Omental fat pad (tissue), 4 donors: ENCODE measurements around the gene GALNTL6. TPM values are rescaled to one million over a fixed set of nuclear protein-coding genes. Genes with fewer than 3 reads are reported as not detected.

Experiments
- ATAC-seq: fragments of 150-250 bp; one replicate; pipeline ENCODE4 v1.9.1; 2016; ENCODE audit warnings: mild to moderate bottlenecking, moderate library complexity; ENCODE audit not compliant: low FRiP score
- DNase-seq: peaks from one replicate; pipeline ENCODE4 v3.0.0-alpha.2; 2019; ENCODE audit warnings: low spot score
- total RNA-seq, 4 donors: library from RNA; depleted of rRNA; stranded (reverse); fragments of >200 nt; gene quantifications; one replicate each; pipeline ENCODE4 v1.1.0, GENCODE V29; 2016
- TF ChIP-seq, protein P1 (sequence below), 3 donors: fragments of 450-650 bp; IDR thresholded peaks; one replicate each; pipeline ENCODE4 v1.5.1; 2016 to 2017; ENCODE audit warnings: antibody characterized with exemption in 3 of 3, mild to moderate bottlenecking in 3 of 3, moderate library complexity in 2 of 3

GALNTL6 gene
- total RNA-seq, 4 donors from 2014 or later, result not detected

GRCh38 chr4:172995161-172995560 lies 1182.0 kb downstream of the GALNTL6 start:
- TF ChIP-seq, protein P1, sequence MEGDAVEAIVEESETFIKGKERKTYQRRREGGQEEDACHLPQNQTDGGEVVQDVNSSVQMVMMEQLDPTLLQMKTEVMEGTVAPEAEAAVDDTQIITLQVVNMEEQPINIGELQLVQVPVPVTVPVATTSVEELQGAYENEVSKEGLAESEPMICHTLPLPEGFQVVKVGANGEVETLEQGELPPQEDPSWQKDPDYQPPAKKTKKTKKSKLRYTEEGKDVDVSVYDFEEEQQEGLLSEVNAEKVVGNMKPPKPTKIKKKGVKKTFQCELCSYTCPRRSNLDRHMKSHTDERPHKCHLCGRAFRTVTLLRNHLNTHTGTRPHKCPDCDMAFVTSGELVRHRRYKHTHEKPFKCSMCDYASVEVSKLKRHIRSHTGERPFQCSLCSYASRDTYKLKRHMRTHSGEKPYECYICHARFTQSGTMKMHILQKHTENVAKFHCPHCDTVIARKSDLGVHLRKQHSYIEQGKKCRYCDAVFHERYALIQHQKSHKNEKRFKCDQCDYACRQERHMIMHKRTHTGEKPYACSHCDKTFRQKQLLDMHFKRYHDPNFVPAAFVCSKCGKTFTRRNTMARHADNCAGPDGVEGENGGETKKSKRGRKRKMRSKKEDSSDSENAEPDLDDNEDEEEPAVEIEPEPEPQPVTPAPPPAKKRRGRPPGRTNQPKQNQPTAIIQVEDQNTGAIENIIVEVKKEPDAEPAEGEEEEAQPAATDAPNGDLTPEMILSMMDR (IDR thresholded peaks at IDR 0.05), result no peak
- DNase-seq, result no peak
- no peak for ATAC-seq

DNA sequence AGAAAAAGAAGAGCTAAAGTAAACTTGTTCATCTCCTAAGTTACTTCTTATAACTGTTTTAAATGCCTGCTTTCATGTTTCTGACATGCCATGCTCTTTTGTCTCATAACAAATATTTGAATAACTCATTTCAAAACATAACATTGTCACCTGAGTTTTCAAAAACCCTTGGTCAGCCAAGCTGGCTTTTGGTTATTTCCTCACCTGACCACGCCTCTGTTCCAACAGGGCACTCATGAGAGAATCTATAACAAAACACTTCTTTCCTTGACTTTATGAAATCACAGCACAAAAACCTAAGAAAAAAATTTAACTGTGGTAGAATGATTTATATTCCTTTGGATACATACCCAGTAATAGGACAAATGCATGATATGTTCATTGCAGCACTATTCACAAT lies 1182.5 kb downstream of the GALNTL6 start:
- ATAC-seq (no peak), DNase-seq (no peak)
- TF ChIP-seq, protein P1 (IDR thresholded peaks at IDR 0.05), result no peak

- TF ChIP-seq, protein P1 (IDR thresholded peaks at IDR 0.05), result no peak
- ATAC-seq (no peak), DNase-seq (no peak)
Measured at GRCh38 chr4:172996571-172997216, 1183.5 kb downstream of the GALNTL6 start.

DNA sequence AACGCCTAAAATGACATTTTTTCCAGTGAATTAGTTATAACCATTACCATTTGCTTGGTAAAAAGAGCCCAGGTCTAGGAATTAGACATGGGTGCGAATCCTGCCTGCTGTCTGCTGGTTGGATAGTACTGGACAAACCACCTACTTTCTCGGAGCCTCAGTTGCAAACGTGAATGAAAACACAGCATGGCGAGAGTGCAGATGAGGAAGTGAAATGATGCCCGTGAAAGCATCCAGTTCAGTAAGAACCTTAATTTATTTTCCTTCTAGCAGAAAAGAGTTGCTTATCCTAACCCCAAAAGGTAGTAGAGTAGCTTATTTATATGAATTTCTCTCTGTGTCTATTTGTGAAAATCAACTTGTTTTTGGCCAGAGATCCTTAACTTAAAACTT lies 1184.0 kb downstream of the GALNTL6 start:
- TF ChIP-seq, protein P1 (IDR thresholded peaks at IDR 0.05), result no peak
- DNase-seq, result no peak
- ATAC-seq, result no peak

DNA sequence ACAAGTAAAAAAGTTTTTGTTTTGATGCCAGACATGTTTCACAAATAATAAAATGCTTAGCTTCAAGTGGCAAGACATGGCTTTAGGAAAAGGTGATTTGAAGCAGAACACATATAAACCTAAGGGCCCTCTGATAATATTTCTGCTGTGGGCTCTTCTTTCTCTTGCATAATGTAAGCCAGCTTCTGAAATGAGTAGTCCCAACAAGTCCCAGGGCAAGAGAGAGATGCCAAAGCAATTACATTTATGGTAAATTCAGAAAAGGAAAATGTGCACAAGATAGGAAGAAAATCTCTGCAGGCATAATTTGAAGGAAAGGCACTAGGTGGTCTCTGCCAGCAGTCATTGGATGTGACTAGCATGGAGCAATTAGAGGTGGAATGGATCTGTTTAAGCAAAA lies 1184.7 kb downstream of the GALNTL6 start:
- TF ChIP-seq, protein P1 (IDR thresholded peaks at IDR 0.05), result no peak
- ATAC-seq (no peak), DNase-seq (no peak)

DNA sequence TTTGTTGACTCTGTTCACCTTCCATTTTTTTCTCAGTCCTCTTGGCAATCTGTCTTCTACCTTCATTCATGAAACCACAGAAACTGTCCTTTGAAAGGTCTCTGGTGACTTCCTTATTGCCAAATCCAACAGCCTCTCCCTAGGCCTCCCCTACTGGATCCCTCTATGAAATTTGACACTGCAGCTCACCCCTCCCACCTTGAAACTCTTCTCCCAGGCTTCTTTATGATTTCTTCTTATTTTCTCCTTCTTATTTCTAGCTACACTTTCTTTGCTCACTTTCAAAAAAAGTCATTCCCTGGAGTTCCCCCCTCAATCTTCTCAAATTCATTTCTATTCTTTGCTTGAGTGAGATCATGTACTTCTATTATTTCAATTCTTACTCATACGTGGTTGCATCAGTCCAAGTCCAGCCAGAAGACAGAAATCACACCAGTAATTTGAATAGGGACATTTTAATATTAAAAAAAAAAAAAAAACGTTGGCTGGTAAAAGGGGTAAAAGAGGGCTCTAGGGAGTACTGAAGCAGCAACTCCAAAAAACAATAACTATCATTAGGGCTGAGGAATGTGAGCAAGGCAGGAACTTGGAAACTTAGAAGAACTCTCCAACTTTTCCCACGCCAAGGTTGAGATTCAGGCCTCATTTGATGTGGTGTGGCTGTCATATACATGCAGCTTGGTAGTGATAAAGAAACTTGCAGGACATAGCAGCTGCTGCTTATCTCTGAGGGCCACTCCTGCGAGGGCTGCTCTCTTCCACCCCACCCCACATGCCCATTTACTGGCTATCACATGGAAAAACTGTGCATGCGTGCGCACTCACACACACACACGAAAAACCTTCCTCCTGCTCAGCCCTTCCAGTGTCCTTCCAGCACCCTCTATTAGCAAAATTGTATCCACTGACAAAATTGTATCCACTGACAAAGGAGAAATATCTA lies 1185.6 kb downstream of the GALNTL6 start:
- no peak for ATAC-seq

More for the DNA sequence above, 1185.6 kb downstream of the GALNTL6 start:
- DNase-seq, result no peak
- TF ChIP-seq, protein P1 (IDR thresholded peaks at IDR 0.05), result no peak
